HEK293 (cell line): ENCODE measurements around the gene HES3.

ENCODE experiments used
- KLF9 ChIP-seq: fragments of 450-650 bp; formaldehyde crosslinking; IDR thresholded peaks from 2 replicates; pipeline ENCODE4 v1.5.1; 2016; ENCODE audit warnings: missing biosample characterization, missing genetic modification characterization, low read depth
- MYNN ChIP-seq: fragments of 450-650 bp; formaldehyde crosslinking; IDR thresholded peaks from 2 replicates; pipeline ENCODE4 v1.5.1; 2016; ENCODE audit warnings: missing biosample characterization, missing genetic modification characterization, borderline replicate concordance
- PRDM6 ChIP-seq: fragments of 450-650 bp; formaldehyde crosslinking; IDR thresholded peaks from 2 replicates; pipeline ENCODE4 v1.5.1; 2017; ENCODE audit warnings: missing biosample characterization, missing genetic modification characterization
- TSHZ1 ChIP-seq: fragments of 450-650 bp; formaldehyde crosslinking; IDR thresholded peaks from 2 replicates; pipeline ENCODE4 v1.5.1; 2016; ENCODE audit warnings: missing biosample characterization, missing genetic modification characterization, borderline replicate concordance
- ZNF266 ChIP-seq: fragments of 450-650 bp; formaldehyde crosslinking; IDR thresholded peaks from 2 replicates; pipeline ENCODE4 v1.5.1; 2016; ENCODE audit warnings: missing biosample characterization, missing genetic modification characterization, low read depth
- ZNF585B ChIP-seq: fragments of 450-650 bp; formaldehyde crosslinking; IDR thresholded peaks from 2 replicates; pipeline ENCODE4 v1.5.1; 2016; ENCODE audit warnings: missing biosample characterization, missing genetic modification characterization
- ZXDB ChIP-seq: fragments of 450-650 bp; formaldehyde crosslinking; IDR thresholded peaks from 2 replicates; pipeline ENCODE4 v1.5.1; 2016; ENCODE audit warnings: missing biosample characterization, missing genetic modification characterization
- TF ChIP-seq, protein P1 (sequence below): fragments of 450-650 bp; formaldehyde crosslinking; IDR thresholded peaks from 2 replicates; pipeline ENCODE4 v1.5.1; 2016; ENCODE audit warnings: missing biosample characterization, missing genetic modification characterization
- TF ChIP-seq, protein P2 (sequence below): fragments of 450-650 bp; formaldehyde crosslinking; IDR thresholded peaks from 2 replicates; pipeline ENCODE4 v1.5.1; 2016; ENCODE audit warnings: missing biosample characterization, missing genetic modification characterization
- TF ChIP-seq, protein P3 (sequence below): fragments of 450-650 bp; formaldehyde crosslinking; IDR thresholded peaks from 2 replicates; pipeline ENCODE4 v1.5.1; 2016; ENCODE audit warnings: missing biosample characterization, missing genetic modification characterization
- TF ChIP-seq, protein P4 (sequence below): fragments of 450-650 bp; formaldehyde crosslinking; IDR thresholded peaks from 2 replicates; pipeline ENCODE4 v1.5.1; 2017; ENCODE audit warnings: missing biosample characterization, missing genetic modification characterization
- TF ChIP-seq, protein P5 (sequence below): fragments of 450-650 bp; formaldehyde crosslinking; IDR thresholded peaks from 2 replicates; pipeline ENCODE4 v1.5.1; 2016; ENCODE audit warnings: missing biosample characterization, missing genetic modification characterization

HES3 gene

GRCh38 chr1:6234502-6235295 is 9.3 kb upstream of the HES3 start (continued):
- TF ChIP-seq, protein P1, sequence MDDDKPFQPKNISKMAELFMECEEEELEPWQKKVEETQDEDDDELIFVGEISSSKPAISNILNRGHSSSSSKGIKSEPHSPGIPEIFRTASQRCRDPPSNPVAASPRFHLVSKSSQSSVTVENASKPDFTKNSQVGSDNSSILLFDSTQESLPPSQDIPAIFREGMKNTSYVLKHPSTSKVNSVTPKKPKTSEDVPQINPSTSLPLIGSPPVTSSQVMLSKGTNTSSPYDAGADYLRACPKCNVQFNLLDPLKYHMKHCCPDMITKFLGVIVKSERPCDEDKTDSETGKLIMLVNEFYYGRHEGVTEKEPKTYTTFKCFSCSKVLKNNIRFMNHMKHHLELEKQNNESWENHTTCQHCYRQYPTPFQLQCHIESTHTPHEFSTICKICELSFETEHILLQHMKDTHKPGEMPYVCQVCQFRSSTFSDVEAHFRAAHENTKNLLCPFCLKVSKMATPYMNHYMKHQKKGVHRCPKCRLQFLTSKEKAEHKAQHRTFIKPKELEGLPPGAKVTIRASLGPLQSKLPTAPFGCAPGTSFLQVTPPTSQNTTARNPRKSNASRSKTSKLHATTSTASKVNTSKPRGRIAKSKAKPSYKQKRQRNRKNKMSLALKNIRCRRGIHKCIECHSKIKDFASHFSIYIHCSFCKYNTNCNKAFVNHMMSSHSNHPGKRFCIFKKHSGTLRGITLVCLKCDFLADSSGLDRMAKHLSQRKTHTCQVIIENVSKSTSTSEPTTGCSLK (tag by site-specific recombination) = no peak
- TF ChIP-seq, protein P2, sequence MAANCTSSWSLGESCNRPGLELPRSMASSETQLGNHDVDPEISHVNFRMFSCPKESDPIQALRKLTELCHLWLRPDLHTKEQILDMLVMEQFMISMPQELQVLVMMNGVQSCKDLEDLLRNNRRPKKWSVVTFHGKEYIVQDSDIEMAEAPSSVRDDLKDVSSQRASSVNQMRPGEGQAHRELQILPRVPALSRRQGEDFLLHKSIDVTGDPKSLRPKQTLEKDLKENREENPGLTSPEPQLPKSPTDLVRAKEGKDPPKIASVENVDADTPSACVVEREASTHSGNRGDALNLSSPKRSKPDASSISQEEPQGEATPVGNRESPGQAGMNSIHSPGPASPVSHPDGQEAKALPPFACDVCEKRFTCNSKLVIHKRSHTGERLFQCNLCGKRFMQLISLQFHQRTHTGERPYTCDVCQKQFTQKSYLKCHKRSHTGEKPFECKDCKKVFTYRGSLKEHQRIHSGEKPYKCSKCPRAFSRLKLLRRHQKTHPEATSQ (tag by site-specific recombination) = no peak
- TF ChIP-seq ZNF266 (tag by site-specific recombination) = no peak
- TF ChIP-seq, protein P3, sequence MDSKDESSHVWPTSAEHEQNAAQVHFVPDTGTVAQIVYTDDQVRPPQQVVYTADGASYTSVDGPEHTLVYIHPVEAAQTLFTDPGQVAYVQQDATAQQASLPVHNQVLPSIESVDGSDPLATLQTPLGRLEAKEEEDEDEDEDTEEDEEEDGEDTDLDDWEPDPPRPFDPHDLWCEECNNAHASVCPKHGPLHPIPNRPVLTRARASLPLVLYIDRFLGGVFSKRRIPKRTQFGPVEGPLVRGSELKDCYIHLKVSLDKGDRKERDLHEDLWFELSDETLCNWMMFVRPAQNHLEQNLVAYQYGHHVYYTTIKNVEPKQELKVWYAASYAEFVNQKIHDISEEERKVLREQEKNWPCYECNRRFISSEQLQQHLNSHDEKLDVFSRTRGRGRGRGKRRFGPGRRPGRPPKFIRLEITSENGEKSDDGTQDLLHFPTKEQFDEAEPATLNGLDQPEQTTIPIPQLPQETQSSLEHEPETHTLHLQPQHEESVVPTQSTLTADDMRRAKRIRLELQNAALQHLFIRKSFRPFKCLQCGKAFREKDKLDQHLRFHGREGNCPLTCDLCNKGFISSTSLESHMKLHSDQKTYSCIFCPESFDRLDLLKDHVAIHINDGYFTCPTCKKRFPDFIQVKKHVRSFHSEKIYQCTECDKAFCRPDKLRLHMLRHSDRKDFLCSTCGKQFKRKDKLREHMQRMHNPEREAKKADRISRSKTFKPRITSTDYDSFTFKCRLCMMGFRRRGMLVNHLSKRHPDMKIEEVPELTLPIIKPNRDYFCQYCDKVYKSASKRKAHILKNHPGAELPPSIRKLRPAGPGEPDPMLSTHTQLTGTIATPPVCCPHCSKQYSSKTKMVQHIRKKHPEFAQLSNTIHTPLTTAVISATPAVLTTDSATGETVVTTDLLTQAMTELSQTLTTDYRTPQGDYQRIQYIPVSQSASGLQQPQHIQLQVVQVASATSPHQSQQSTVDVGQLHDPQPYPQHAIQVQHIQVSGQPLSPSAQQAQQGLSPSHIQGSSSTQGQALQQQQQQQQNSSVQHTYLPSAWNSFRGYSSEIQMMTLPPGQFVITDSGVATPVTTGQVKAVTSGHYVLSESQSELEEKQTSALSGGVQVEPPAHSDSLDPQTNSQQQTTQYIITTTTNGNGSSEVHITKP (tag by site-specific recombination) = peak; percentile 78
- no peak for TF ChIP-seq MYNN (tag by site-specific recombination)
- TF ChIP-seq, protein P4, sequence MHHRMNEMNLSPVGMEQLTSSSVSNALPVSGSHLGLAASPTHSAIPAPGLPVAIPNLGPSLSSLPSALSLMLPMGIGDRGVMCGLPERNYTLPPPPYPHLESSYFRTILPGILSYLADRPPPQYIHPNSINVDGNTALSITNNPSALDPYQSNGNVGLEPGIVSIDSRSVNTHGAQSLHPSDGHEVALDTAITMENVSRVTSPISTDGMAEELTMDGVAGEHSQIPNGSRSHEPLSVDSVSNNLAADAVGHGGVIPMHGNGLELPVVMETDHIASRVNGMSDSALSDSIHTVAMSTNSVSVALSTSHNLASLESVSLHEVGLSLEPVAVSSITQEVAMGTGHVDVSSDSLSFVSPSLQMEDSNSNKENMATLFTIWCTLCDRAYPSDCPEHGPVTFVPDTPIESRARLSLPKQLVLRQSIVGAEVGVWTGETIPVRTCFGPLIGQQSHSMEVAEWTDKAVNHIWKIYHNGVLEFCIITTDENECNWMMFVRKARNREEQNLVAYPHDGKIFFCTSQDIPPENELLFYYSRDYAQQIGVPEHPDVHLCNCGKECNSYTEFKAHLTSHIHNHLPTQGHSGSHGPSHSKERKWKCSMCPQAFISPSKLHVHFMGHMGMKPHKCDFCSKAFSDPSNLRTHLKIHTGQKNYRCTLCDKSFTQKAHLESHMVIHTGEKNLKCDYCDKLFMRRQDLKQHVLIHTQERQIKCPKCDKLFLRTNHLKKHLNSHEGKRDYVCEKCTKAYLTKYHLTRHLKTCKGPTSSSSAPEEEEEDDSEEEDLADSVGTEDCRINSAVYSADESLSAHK (tag by site-specific recombination) = no peak
- no peak for TF ChIP-seq KLF9 (tag by site-specific recombination)
- TF ChIP-seq, protein P5, sequence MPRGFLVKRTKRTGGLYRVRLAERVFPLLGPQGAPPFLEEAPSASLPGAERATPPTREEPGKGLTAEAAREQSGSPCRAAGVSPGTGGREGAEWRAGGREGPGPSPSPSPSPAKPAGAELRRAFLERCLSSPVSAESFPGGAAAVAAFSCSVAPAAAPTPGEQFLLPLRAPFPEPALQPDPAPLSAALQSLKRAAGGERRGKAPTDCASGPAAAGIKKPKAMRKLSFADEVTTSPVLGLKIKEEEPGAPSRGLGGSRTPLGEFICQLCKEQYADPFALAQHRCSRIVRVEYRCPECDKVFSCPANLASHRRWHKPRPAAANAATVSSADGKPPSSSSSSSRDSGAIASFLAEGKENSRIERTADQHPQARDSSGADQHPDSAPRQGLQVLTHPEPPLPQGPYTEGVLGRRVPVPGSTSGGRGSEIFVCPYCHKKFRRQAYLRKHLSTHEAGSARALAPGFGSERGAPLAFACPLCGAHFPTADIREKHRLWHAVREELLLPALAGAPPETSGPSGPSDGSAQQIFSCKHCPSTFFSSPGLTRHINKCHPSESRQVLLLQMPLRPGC (tag by site-specific recombination) = no peak
- peak; percentile 55 for TF ChIP-seq ZXDB
- TF ChIP-seq TSHZ1 (tag by site-specific recombination) = no peak
- TF ChIP-seq PRDM6 (tag by site-specific recombination) = no peak
- TF ChIP-seq ZNF585B = no peak
- TF ChIP-seq, all 188 proteins: peak for 22
